Spleen (tissue), 11 donors: ENCODE results near the gene INTS6L. TPM values are rescaled to one million over a fixed set of nuclear protein-coding genes. Genes with fewer than 3 reads are reported as not detected.

Experiments
- DNase-seq: peaks from one replicate; pipeline ENCODE4 v3.0.0-alpha.2; 2020
- H3K27ac ChIP-seq, 8 donors: fragments of 200-600 bp; sonication (generic) in 7 of 8; 1 replicate in 4 of 8; 2 replicates in 4 of 8; pipeline versions ENCODE4 v1.5.0 to v1.8.0; 2016 to 2021; ENCODE audit warnings: inconsistent platforms in 4 of 8, mild to moderate bottlenecking in 4 of 8, moderate library complexity in 1 of 8
- H3K27me3 ChIP-seq, 7 donors: fragments of 200-600 bp; sonication (generic) in 6 of 7; replicated peaks in 1 of 7; 1 replicate in 4 of 7; 2 replicates in 3 of 7; pipeline versions ENCODE4 v1.5.0 to v1.8.0; 2016 to 2021; ENCODE audit warnings: inconsistent platforms in 3 of 7, mild to moderate bottlenecking in 1 of 7
- H3K36me3 ChIP-seq, 6 donors: fragments of 200-600 bp; sonication (generic) in 5 of 6; 1 replicate in 4 of 6; 2 replicates in 2 of 6; pipeline versions ENCODE4 v1.5.0 to v1.8.0; 2016 to 2021; ENCODE audit warnings: inconsistent platforms in 2 of 6
- H3K4me1 ChIP-seq, 6 donors: fragments of 200-600 bp; sonication (generic) in 5 of 6; 1 replicate in 3 of 6; 2 replicates in 3 of 6; pipeline versions ENCODE4 v1.5.0 to v1.8.0; 2016 to 2021; ENCODE audit warnings: inconsistent platforms in 3 of 6
- H3K4me3 ChIP-seq, 8 donors: fragments of 200-600 bp; sonication (generic) in 7 of 8; 1 replicate in 4 of 8; 2 replicates in 4 of 8; pipeline versions ENCODE4 v1.5.0 to v1.8.0; 2016 to 2021; ENCODE audit warnings: inconsistent platforms in 4 of 8, mild to moderate bottlenecking in 4 of 8, moderate library complexity in 2 of 8
- H3K9me3 ChIP-seq, 8 donors: fragments of 200-600 bp; sonication (generic) in 7 of 8; 1 replicate in 4 of 8; 2 replicates in 4 of 8; pipeline versions ENCODE4 v1.5.0 to v1.8.0; 2016 to 2021; ENCODE audit warnings: inconsistent platforms in 4 of 8
- CTCF ChIP-seq, 11 experiments: fragments of 200-600 bp in 7 of 11; fragments of 450-650 bp in 4 of 11; sonication (generic) in 4 of 11; IDR thresholded peaks in 8 of 11; conservative IDR thresholded peaks in 3 of 11; 1 replicate in 7 of 11; 2 replicates in 4 of 11; pipeline versions ENCODE4 v1.4.0 to v1.8.0; 2016 to 2021; ENCODE audit warnings: antibody characterized with exemption in 11 of 11, inconsistent platforms in 4 of 11, mild to moderate bottlenecking in 1 of 11
- POLR2A ChIP-seq, 3 donors: fragments of 450-650 bp; IDR thresholded peaks; one replicate each; pipeline ENCODE4 v1.5.1; 2017; ENCODE audit warnings: antibody characterized with exemption in 3 of 3, mild to moderate bottlenecking in 1 of 3
- POLR2AphosphoS5 ChIP-seq, 3 donors: sonication (generic); formaldehyde crosslinking; IDR thresholded peaks; one replicate each; pipeline ENCODE4 v1.5.1; 2017; ENCODE audit warnings: antibody characterized with exemption in 3 of 3
- WGBS, 5 donors: extraction: QIAGEN DNeasy Blood & Tissue Kit in 3 of 5; methylation state at CpG; one replicate each; pipeline versions ENCODE4 v1.1.5 to v1.1.7; 2013 to 2018; 5-methylcytosine and 5-hydroxymethylcytosine counted together
- intact Hi-C: fragments of 100-400 bp; cut with DNase I; formaldehyde crosslinking; loops from one replicate; pipeline ENCODE4 v1.15.0; 2023; ENCODE audit warnings: low total_unique reads
- polyA plus RNA-seq, 3 donors: library from polyadenylated mRNA; stranded (reverse); fragments of 200-250 nt; gene quantifications; one replicate each; pipeline ENCODE4 v1.2.1, GENCODE V29; 2013
- total RNA-seq, 7 donors: library from RNA; depleted of rRNA in 3 of 7; stranded (reverse); fragments of >200 nt in 3 of 7; fragmentation: NEBNext Ultra II Directional in 4 of 7; extraction: Animal tissue kit (Norgen Biotek cat#: 25700) in 4 of 7; gene quantifications; one replicate each; pipeline versions ENCODE4 v1.1.0 to v1.2.1, GENCODE V29; 2016 to 2021
- donor health status: healthy with polysubstance abuse.
- donor health status: DM: no; HTN: no; CAD: no; lungs with moderate emphysema.
- donor health status: DM: no; HTN: no; CAD: no.
- donor health status: Bipolar disorder and iron deficiency.
- donor health status: healthy.
- donor health status: DM: no; HTN: no; CAD: no.
- donor health status: DM: yes; HTN: yes; CAD: no.

The INTS6L gene
- total and polyA plus RNA-seq, 10 donors = 17.5 to 36.0 (median 19.9) TPM

- Histone ChIP-seq H3K27ac (no peak overlapping the region), H3K4me1 (no peaks in the 10 kb centered on the region), H3K36me3 (no peaks in the 10 kb centered on the region), H3K9me3 (no peaks in the 10 kb centered on the region), H3K27me3 (peaks cover 0 to 5% (median 0%) of the 10 kb centered on the region in 7 donors), H3K4me3 (no peak overlapping the region)
- 48 to 87% (median 72%) methylated on average over 3 of the region's 3 CpGs for WGBS, 5 donors
- TF ChIP-seq POLR2AphosphoS5 (IDR thresholded peaks at IDR 0.05) (no peak), POLR2A (IDR thresholded peaks at IDR 0.05) (no peak), CTCF (IDR thresholded peaks at IDR 0.05 in 8 of 11, conservative IDR thresholded peaks at IDR 0.05 in 3 of 11) (no peak)
- DNase-seq = no peak
- intact Hi-C loops = no loop called here
These were observed 108.9 kb downstream of the INTS6L start for GRCh38 chrX:135629342-135629741.

Other genes with a start within 250 kb of the INTS6L start
- not detected for gene ETDC, start 211.2 kb upstream of the INTS6L start, total RNA-seq
- gene ETDC, start 211.2 kb upstream of the INTS6L start, polyA plus RNA-seq = not detected
- 10 to 100 TPM; 12.6 to 23.1 (median 17.6) TPM for gene ZNF75D, start 176.6 kb upstream of the INTS6L start, total RNA-seq
- gene ZNF75D, start 176.6 kb upstream of the INTS6L start, polyA plus RNA-seq = 10 to 100 TPM in 2 of 3 donors, 1 to 10 TPM in 1; 8.4 to 12.7 (median 12.4) TPM
- 10 to 100 TPM in 5 of 7 donors, 1 to 10 TPM in 2; 6.7 to 18.9 (median 10.6) TPM for gene ZNF449, start 175.9 kb upstream of the INTS6L start, total RNA-seq
- 1 to 10 TPM; 2.3 to 6.3 (median 4.2) TPM for gene ZNF449, start 175.9 kb upstream of the INTS6L start, polyA plus RNA-seq
- gene SMIM10L2A, start 98.7 kb upstream of the INTS6L start, total RNA-seq = 1 to 10 TPM; 1.7 to 7.7 (median 4.7) TPM
- gene SMIM10L2A, start 98.7 kb upstream of the INTS6L start, polyA plus RNA-seq = 1 to 10 TPM in 1 of 3 donors, under 1 TPM in 2; 0.50 to 2.5 (median 0.52) TPM
- not detected for gene CT45A1, start 193.0 kb downstream of the INTS6L start, total RNA-seq
- gene CT45A1, start 193.0 kb downstream of the INTS6L start, polyA plus RNA-seq = not detected
- not detected for gene CT45A3, start 247.5 kb downstream of the INTS6L start, total RNA-seq
- not detected for gene CT45A3, start 247.5 kb downstream of the INTS6L start, polyA plus RNA-seq